Erythroblast (primary cell): ENCODE measurements around the gene DAAM1.

Experiments
- DNase-seq, 2 experiments: peaks; one replicate each; lab custom pipeline; 2025; lab: John Stamatoyannopoulos, UW
- GATA1 ChIP-seq: IDR thresholded peaks from 2 replicates; pipeline ENCODE4 v1.6.1; 2011; ENCODE audit warnings: low read depth, mild to moderate bottlenecking, control low read depth, low read length, moderate library complexity
- POLR2A ChIP-seq: IDR thresholded peaks from 2 replicates; pipeline ENCODE4 v1.6.1; 2011; ENCODE audit warnings: mild to moderate bottlenecking, low read length

The DAAM1 gene

DNA sequence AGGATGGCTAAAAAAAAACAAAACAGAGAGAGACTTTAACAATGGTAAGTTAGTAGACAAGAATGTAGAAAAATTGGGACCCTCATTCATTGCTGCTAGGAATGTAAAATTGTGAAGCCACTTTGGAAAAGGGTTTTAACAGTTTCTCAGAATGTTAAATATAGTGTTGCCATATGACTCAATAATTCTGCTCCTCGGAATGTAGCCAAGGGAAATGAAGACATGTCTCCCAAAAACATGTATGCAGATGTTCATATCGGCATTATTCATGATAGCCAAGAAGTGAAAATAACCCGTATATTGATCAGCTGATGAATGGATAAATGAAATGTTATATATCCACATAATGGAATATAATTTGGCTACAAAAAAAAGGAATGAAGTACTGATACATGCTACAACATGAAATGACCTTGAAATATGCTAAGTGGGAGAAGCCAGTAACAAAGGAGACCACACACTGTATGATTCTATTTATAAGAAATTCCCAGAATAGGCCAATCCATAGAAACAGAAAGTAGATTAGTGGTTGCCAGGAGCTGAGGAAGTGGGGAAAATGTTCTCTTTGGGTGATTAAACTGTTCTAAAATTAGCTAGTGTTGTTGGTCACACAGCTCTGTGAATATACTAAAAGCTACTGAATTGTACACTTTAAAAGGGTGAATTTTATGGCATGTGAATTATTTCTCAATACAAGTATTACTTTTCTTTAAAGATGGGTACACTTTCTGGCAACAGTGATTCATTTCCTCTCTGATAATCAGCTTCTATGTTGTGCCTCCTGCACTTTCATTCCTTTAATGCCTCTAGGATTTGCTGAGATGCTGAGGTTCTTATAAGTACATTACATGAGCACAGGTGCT, 132.5 kb downstream of the DAAM1 start:
- no peak for DNase-seq

GRCh38 chr14:59321626-59321949, 133.1 kb downstream of the DAAM1 start:
- no peak for DNase-seq
- TF ChIP-seq GATA1 (no peak), POLR2A (no peak)

More for the DNA sequence above, 132.5 kb downstream of the DAAM1 start:
- TF ChIP-seq POLR2A (no peak), GATA1 (no peak)

DNA sequence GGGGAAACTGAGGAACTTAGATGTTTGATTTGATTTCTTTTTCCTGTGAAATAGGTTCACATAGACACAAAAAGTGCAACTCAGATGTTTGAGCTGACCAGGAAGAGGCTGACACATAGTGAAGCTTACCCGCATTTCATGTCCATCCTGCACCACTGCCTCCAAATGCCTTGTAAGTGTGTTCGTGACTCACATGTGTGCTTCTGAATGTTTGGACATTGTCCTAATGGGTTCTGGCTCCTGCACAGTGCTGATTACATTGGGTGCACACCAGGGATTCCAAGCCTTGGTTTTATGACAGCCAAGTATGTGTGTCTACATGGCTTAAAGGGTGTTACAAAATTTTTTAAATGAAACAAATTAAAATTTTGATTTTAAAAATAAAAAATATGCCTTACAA, 137.4 kb downstream of the DAAM1 start:
- no peak for DNase-seq
- TF ChIP-seq POLR2A: no peak
- TF ChIP-seq GATA1: no peak

- no peak for TF ChIP-seq GATA1
- TF ChIP-seq POLR2A: no peak
Observed at GRCh38 chr14:59328454-59328853, 140.0 kb downstream of the DAAM1 start.

GRCh38 chr14:59330455-59330854, 142.0 kb downstream of the DAAM1 start:
- no peak for DNase-seq
- TF ChIP-seq GATA1 (no peak), POLR2A (no peak)

More at GRCh38 chr14:59328454-59328853, 140.0 kb downstream of the DAAM1 start:
- no peak for DNase-seq

DNA sequence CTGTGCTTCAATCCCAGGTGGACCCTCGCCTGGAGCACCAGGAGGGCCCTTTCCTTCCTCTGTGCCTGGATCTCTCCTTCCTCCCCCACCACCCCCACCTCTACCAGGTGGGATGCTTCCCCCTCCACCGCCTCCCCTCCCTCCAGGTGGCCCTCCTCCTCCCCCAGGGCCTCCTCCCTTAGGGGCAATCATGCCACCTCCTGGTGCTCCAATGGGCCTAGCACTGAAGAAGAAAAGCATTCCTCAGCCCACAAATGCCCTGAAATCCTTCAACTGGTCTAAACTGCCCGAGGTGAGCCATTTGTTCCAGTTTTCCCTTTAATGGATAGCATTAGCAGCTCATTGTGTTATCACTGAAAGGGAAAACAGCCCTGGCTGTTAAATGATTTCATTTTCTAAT, 142.8 kb downstream of the DAAM1 start:
- no peak for TF ChIP-seq POLR2A
- TF ChIP-seq GATA1: no peak
- no peak for DNase-seq

DNA sequence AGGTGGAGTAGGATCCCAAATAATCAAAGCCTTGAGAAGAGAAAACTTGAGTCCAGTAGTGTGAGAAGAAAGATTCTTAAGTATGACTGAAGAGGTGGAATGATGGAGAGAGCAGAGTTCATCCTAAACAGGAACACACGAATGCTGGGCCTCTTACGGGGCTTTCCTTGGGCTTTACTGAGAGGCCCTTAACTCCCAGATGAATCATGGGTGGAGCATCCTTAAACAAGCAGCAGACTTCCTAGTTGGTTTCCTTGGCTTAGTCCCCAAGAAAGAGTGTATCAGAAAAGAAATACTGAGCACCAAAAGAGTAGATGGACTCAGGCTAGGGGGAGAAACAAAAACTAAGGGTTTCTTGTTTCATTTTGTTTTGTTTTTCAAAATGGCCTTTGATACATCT, 144.3 kb downstream of the DAAM1 start:
- no peak for DNase-seq
- TF ChIP-seq POLR2A: no peak

- DNase-seq: no peak
- TF ChIP-seq POLR2A (no peak), GATA1 (no peak)
Observed at GRCh38 chr14:59333235-59333634, 144.8 kb downstream of the DAAM1 start.

GRCh38 chr14:59333668-59334067, 145.2 kb downstream of the DAAM1 start:
- TF ChIP-seq GATA1 (no peak), POLR2A (no peak)
- DNase-seq: no peak

GRCh38 chr14:59334253-59334652, 145.8 kb downstream of the DAAM1 start:
- DNase-seq: no peak
- TF ChIP-seq GATA1: no peak

DNA sequence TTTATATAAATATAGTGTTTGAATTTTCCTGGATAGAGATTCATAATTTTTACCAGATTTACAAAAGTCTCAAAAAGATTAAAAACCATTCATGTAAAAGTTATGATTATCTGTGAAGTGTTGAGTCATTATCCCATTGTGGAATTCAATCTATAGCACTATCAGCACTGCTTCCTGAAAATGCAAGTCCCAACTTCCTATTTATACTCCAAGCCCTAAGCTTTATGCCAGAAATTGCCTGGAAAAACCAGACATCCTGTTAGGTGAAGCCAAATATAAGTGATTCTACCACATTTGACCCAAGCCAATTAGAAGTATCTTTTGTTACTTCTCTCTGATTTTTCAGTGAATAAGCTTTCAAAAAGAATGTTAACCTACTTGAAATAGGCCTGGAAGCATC, 147.6 kb downstream of the DAAM1 start:
- no peak for DNase-seq
- TF ChIP-seq POLR2A: no peak
- TF ChIP-seq GATA1: no peak

- DNase-seq: no peak
Observed at GRCh38 chr14:59336706-59337105, 148.2 kb downstream of the DAAM1 start.

DNA sequence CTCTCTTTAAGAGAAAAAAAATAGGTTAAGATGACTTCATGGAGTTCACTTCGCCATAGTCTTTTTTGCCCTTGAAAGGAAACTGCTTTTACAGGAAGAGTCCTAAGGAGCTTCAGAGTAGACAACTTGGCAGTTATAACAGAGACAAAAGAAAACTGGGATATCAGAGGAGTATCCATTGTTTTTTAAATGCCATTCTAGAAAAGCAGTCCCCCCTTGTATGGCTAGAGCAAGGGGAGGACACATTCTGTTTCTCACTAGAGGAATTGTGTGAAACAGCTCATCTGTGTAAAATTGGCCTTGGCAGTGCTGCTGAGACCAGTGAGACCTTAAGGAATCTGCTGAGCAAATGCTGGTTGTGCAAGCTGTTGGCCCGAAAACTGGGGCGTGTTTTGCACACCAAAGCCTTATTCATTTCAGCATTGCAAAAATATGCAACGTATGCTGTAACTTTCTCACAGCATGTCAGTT, 148.7 kb downstream of the DAAM1 start:
- no peak for DNase-seq
- no peak for TF ChIP-seq GATA1
- no peak for TF ChIP-seq POLR2A

More at GRCh38 chr14:59336706-59337105, 148.2 kb downstream of the DAAM1 start:
- TF ChIP-seq POLR2A (no peak), GATA1 (no peak)

DNA sequence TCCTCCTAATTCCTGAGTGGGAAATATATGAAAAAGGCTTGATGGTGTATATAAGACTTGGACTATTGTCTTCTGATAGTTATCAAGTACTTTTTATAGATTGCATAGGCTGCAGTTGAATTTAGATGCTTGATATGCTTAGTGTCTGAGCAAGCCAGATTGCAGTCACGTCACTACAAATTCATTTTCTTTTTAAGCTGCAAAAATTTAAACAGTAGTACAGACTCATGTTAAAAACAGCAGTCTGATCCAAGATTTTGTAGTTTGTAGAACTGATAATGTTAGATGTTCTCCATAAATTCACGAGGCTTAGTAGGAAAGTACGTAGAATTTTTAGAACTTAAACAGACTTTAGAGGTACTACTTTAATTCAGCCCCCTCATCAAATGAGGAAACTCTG, 150.3 kb downstream of the DAAM1 start:
- TF ChIP-seq GATA1 (no peak), POLR2A (no peak)
- DNase-seq: no peak
